A673 (cell line): ENCODE measurements around the gene MUL1.

ENCODE experiments used
- CTCF ChIP-seq: fragments of 300-800, 200-600 bp; sonication (generic); conservative IDR thresholded peaks from 2 replicates; pipeline ENCODE4 v1.5.1; 2017; ENCODE audit warnings: low read depth, mild to moderate bottlenecking, antibody characterized with exemption, low read length, moderate library complexity, mixed read lengths
- EZH2 ChIP-seq: fragments of 200-600 bp; sonication (generic); IDR thresholded peaks from 2 replicates; pipeline ENCODE4 v1.6.1; 2017; ENCODE audit warnings: borderline replicate concordance, low read depth, mild to moderate bottlenecking, mixed read lengths, antibody characterized with exemption, low read length; ENCODE audit not compliant: poor library complexity, severe bottlenecking

- no peak for TF ChIP-seq CTCF
- no peak for TF ChIP-seq EZH2
Observed at GRCh38 chr1:20477348-20478056, 30.4 kb downstream of the MUL1 start.
